T-helper 17 cell (primary cell): ENCODE data around the gene SKI. TPM values are rescaled to one million over a fixed set of nuclear protein-coding genes. Genes with fewer than 3 reads are reported as not detected.

Experiments used
- ATAC-seq: fragments of 150-1000 bp; cut with Tn5 transposase; 2 replicates; pipeline ENCODE4 v1.10.0; 2021; ENCODE audit warnings: mild to moderate bottlenecking, moderate library complexity
- DNase-seq, 3 donors: peaks; one replicate each; pipeline versions ENCODE4 v3.0.0 to v3.0.0-alpha.2; 2020 to 2021
- H3K9me3 ChIP-seq: one replicate; pipeline ENCODE4 v1.7.0; 2013; ENCODE audit warnings: low read length, mild to moderate bottlenecking; ENCODE audit not compliant: control insufficient read depth, poor library complexity, severe bottlenecking
- H3K27ac Mint-ChIP-seq: one replicate; pipeline ENCODE4 v1.8.0; 2022; ENCODE audit warnings: mild to moderate bottlenecking, moderate library complexity, mixed read lengths
- H3K27me3 Mint-ChIP-seq: one replicate; pipeline ENCODE4 v1.8.0; 2022; ENCODE audit warnings: mixed read lengths
- H3K36me3 Mint-ChIP-seq: one replicate; pipeline ENCODE4 v1.8.0; 2022; ENCODE audit warnings: low read depth, mixed read lengths
- H3K4me1 Mint-ChIP-seq: one replicate; pipeline ENCODE4 v1.8.0; 2022; ENCODE audit warnings: mild to moderate bottlenecking, mixed read lengths
- H3K4me3 Mint-ChIP-seq: one replicate; pipeline ENCODE4 v1.8.0; 2022; ENCODE audit warnings: mild to moderate bottlenecking, moderate library complexity, mixed read lengths
- total RNA-seq, 4 donors: library from RNA in 2 of 4; stranded (reverse) in 2 of 4; gene quantifications; one replicate each; pipeline ENCODE4 v1.2.3 and lab custom pipeline; 2022 to 2026

SKI gene
- total RNA-seq, 2 donors from 2014 or later = 183 to 215 TPM

DNA sequence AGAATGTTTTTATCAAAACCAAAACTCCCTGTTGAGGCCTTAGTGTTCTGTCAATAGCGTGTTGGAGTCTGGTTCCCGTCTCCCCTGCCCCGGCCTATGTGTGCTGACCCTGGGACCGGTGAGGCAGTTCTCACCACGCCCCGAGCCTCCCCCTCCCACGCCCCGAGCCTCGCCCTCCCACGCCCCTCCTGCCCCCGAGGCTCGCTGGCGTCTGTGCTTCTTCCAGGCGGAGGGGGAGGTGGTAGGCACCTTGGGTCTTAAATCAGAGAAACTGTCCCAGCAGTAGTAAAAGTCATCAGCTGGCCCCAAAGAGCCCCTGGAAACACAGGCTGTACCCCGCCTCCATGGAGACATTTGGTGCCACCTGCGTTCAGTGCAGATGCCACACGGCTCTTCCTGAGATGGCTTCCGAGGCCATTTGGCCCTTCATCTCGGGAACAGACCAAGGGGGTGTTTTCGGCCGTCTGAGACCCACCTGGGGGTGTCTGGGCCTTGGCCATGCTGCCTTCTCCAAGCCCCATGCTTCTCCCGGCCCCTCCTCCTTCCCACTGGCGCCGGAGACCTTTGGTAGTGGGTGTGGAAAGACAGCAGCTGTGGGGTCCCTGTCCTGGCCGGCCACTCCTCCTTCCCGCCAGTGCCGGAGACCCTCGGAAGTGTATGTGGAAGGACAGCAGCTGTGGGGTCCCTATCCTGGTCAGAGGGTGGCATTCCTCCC is 44.7 kb downstream of the SKI start:
- Mint-ChIP-seq H3K27me3 (no peaks in the 10 kb centered on the region), H3K27ac (peak overlapping the region; percentile 90), H3K4me1 (peaks cover 53% of the 10 kb centered on the region), H3K4me3 (no peak overlapping the region), H3K36me3 (no peaks in the 10 kb centered on the region)
- H3K9me3 ChIP-seq = no peaks in the 10 kb centered on the region
- DNase-seq = no peak
- no peak for ATAC-seq

DNA sequence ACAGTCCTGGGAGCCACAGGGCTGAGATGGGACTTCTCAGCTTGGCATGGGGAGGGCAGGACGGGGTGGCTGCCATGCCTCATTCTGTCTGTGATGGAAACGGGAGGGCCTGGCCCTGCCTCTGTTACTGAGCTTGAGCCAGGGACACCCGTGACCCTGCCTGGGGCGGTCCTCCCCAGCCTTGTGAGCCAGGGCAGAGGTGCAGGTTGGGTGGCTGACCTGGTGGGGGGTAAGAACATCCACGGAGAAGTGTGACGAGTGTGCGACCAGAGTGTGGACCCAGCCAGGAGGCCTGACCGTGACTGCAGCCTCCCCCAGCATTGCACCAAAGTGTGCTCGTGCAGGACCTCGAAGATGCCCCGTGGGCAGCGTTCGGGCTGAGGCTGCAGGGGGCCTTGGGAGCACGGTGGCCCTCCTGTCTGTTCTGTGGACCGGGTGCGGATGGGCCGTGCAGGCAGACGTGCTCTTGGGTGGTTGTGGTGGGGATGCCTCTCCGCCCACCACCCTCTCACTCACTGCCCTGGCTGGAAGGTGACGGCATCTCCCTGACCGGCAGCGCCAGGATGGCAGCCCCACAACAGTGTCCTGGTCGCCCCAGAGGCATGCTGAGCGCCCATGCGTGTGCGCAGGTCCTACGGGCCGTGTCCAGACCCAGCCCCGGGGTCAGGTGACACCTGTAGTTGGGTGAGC is 45.4 kb downstream of the SKI start:
- no peaks in the 10 kb centered on the region for H3K27me3 Mint-ChIP-seq
- no peak for ATAC-seq

DNA sequence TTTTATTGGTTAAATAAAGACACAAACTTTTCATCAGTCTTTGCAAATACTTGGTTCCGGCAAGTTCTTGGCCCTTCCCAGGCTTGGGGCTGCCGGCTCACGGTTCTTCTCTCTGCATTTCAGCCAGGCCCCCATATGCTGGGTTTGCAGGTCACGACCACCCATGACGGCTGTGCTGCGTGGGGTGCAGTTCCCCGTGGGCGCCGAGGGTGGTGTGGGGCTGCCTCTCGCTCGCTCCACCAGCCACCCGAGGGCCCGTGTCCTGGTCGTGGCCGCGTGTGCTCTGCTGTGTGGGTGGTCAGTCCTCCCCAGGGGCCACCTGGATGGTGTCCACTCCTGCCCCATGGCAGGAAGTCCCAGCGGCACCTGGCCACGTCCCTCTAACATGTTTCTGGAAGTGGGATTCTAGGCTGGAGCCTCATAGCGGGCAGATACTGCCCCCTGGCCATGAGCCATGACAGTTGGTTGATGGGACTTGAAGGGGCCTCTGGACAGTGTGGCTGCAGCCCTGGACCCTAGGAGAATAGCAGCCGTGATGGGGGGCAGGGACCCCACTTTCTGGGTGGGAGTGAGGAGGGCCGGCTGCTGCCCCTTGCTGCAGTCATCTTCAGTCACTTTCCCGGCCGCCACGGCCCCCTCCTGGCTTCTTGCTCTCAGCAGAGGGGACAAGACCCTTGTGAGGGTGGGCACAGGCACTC is 46.3 kb downstream of the SKI start:
- Mint-ChIP-seq H3K27me3 (no peaks in the 10 kb centered on the region), H3K27ac (peak overlapping the region; percentile 90), H3K4me1 (peaks cover 51% of the 10 kb centered on the region), H3K4me3 (peak overlapping the region; percentile 58), H3K36me3 (no peaks in the 10 kb centered on the region)
- no peak for ATAC-seq
- no peaks in the 10 kb centered on the region for H3K9me3 ChIP-seq
- DNase-seq = no peak

More for the DNA sequence above, 45.4 kb downstream of the SKI start:
- Mint-ChIP-seq H3K4me3 (no peak overlapping the region), H3K27ac (peak overlapping the region; percentile 90), H3K4me1 (peaks cover 51% of the 10 kb centered on the region), H3K36me3 (no peaks in the 10 kb centered on the region)
- no peak for DNase-seq
- H3K9me3 ChIP-seq = no peaks in the 10 kb centered on the region

DNA sequence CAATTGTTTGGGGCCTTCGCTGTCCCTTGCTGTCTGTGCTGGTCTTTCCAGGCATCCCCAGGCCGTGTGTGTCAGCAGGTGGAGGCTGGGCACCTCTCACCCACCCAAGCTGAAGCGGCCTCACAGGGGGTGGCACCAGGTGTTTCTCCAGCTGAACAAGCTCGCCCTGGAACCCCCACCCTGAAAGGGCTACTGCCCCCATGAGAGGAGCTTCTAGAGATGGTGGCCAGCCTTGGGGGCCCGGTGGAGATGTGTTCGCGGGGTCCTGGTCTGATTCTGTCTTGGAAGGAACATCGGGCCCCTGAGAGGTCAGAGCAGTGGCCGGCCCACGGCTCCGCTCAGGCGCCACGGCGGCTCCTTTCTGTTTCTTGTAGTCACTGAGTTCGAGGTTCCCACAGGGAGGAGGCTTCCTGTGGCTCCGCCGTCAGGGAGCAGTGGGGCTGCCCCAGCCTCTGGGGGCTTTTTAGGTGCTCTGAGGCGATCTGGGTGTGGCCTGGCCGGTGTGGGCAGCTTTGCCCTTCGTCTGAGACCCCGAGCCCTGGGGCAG is 46.9 kb downstream of the SKI start:
- peak overlapping the region; percentile 90 for H3K27ac Mint-ChIP-seq
- ATAC-seq = no peak
- peaks cover 51% of the 10 kb centered on the region for H3K4me1 Mint-ChIP-seq
- no peak for DNase-seq
- no peaks in the 10 kb centered on the region for H3K9me3 ChIP-seq
- H3K36me3 Mint-ChIP-seq = no peaks in the 10 kb centered on the region
- H3K27me3 Mint-ChIP-seq = no peaks in the 10 kb centered on the region
- H3K4me3 Mint-ChIP-seq = peak overlapping the region; percentile 58

DNA sequence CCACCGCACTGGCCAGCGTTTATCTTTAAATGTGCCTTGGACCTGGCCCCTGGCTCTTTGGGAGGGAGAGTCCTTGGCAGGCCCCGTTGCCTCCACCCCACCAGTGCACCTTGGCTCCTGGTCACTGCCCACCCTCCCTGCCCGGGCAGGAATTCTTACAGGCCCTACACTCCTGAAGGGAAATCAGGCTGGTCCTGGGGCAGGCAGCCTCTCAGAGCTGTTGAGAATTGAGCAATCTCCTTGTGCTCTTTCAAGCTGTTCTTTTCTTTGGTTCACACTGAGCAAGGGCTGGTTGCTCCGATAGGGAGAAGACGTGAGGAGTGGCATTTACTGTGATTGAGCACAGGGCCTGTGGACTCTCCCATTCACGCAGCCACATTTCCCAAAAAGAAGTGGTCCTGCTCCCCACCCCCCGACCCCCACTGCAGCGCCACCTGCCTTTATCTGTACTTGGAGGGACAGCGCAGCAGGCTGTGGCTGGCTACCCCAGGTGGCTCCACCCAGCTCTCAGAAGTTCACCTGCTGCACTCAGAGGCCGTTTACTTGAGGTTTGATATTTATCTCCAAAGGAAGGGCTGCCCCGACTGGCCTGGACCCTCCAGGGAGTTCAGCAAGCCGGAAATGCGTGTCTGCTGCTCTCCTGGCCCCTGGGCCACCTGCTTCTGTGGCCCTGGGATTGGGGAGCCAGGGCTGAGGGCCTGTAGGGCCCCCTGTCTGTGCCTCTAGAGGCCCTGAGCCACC is 47.8 kb downstream of the SKI start:
- ATAC-seq (peak; percentile 8), DNase-seq (no peak)
- peak overlapping the region; percentile 90 for H3K27ac Mint-ChIP-seq
- H3K9me3 ChIP-seq = no peaks in the 10 kb centered on the region
- H3K36me3 Mint-ChIP-seq = no peaks in the 10 kb centered on the region
- peak overlapping the region; percentile 62 for H3K4me3 Mint-ChIP-seq
- peaks cover 50% of the 10 kb centered on the region for H3K4me1 Mint-ChIP-seq
- no peaks in the 10 kb centered on the region for H3K27me3 Mint-ChIP-seq

DNA sequence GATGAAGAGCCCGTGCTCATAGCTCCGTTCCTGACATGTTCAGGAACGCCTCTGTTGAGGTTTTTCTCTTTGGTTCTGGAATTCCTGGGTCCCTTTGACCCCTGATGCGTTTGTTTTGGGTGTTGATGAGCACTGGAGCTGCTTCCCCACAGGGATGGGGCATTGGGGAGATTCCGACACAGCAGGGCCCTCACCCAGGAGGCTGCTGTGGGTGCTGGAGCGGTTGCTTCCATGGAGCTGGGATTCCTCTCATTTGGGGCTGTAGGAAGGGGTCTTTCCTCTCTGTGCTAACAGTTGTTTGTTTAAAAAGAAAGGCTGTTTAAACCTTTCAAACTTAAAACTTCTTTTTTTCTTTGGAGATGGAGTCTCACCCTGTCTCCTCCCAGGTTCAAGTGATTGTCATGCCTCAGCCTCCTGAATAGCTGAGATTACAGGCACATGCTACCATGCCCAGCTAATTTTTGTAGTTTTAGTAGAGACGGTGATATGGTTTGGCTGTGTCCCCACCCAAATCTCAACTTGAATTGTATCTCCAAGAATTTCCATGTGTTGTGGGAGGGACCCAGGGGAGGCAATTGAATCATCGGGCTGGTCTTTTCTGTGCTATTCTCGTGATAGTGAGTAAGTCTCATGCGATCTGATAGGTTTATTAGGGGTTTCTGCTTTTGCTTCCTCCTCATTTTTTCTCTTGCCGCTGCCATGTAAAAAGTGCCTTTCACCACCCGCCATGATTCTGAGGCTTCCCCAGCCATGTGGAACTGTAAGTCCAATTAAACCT is 48.9 kb downstream of the SKI start:
- H3K4me1 Mint-ChIP-seq = peaks cover 45% of the 10 kb centered on the region
- peak overlapping the region; percentile 79 for H3K27ac Mint-ChIP-seq
- no peaks in the 10 kb centered on the region for H3K9me3 ChIP-seq
- H3K4me3 Mint-ChIP-seq = peak overlapping the region; percentile 62
- no peaks in the 10 kb centered on the region for H3K27me3 Mint-ChIP-seq
- no peaks in the 10 kb centered on the region for H3K36me3 Mint-ChIP-seq
- ATAC-seq = no peak
- no peak for DNase-seq

DNA sequence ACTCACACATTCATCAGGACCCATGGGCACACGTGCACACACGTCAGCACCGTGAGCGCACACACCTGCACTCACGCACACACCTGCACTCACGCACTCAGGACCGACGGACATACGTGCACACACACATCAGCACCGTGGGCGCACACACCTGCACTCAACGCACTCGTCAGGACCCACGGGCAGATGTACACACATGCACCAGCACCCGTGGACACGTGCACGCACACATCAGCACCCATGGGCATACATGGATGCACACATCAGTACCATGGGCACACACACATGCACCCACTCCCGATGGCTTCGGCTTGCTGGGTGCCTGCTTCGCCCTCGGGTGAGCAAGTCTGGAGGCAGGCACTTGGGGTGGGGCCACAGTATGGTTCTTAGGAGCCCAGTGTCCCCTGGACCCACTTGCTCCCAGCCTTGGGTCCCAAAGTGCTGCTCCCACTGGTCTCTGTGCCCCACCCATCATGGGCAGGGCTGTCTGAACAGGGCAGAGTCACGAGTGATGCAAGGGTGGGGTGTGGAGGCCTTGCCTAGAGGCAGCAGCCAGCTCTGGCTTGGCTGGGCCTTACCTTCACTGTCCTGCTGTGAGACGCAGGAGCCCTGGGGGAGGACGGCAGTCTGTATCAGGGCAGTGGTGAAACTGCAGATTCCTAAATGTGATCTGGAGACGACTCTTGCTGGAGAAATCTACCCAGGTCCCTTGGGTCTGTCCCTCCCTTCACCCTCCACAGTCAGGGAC is 49.8 kb downstream of the SKI start:
- no peak for DNase-seq
- H3K9me3 ChIP-seq = no peaks in the 10 kb centered on the region
- H3K4me1 Mint-ChIP-seq = peaks cover 43% of the 10 kb centered on the region
- H3K36me3 Mint-ChIP-seq = no peaks in the 10 kb centered on the region
- H3K4me3 Mint-ChIP-seq = peak overlapping the region; percentile 39
- H3K27ac Mint-ChIP-seq = peak overlapping the region; percentile 79
- ATAC-seq = peak; percentile 3
- H3K27me3 Mint-ChIP-seq = no peaks in the 10 kb centered on the region

DNA sequence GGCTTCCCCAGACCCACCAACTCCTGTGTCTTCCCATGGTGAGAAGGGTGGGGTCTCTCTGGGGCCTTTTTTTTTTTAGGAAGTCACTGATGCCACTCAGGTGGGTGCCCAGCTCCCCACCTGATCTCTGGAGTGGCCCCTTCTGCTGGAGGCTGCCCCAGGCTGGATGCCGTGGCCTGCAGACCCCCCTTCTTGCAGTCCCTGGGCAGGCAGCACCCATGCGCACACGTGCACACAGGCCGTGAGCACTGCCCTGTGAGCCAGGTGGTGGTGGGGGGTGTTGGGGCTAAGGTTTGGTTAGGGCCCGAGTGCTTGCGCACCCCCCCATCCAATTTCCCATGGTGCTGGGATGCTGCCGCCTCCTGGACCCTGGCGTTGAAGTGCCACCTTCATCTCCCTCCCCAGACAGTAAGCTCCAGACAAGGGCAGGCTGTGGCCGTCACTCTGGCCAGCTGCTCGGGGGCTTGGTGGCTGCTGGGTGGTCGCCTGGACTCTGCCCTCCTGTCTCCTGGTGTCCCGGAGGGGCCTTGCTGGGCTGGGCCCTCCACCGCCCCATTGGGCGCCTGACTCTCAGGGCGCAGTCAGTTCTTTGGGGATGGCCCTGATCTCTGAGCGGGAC is 50.6 kb downstream of the SKI start:
- Mint-ChIP-seq H3K4me1 (peaks cover 38% of the 10 kb centered on the region), H3K36me3 (no peaks in the 10 kb centered on the region), H3K4me3 (peak overlapping the region; percentile 39), H3K27me3 (no peaks in the 10 kb centered on the region), H3K27ac (peak overlapping the region; percentile 79)
- ATAC-seq (no peak), DNase-seq (no peak)
- H3K9me3 ChIP-seq = no peaks in the 10 kb centered on the region

DNA sequence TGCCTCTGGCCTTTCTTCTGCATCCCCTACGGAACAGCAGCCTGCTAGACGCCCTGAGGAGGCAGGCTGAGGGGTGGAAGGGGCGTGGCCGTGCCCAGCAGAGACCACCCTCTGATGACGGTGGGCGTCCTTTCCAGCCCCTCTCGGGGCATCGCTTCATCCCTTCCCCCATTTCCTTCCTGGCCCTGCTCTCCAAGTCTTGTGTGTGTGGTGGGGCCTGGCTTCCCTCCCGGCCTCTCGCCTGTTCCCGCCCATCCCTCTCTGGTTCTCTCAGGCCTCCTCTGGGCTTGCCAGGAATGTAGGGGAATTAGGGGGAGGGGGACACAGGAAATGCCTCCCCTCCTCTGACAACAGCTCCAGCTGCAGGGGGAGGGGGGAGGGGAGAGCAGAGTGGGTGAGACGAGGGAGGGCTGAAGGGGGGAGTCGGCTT is 51.1 kb downstream of the SKI start:
- no peaks in the 10 kb centered on the region for H3K36me3 Mint-ChIP-seq
- H3K4me3 Mint-ChIP-seq = peak overlapping the region; percentile 28
- H3K4me1 Mint-ChIP-seq = peaks cover 38% of the 10 kb centered on the region
- H3K27me3 Mint-ChIP-seq = no peaks in the 10 kb centered on the region
- peak overlapping the region; percentile 79 for H3K27ac Mint-ChIP-seq
- H3K9me3 ChIP-seq = no peaks in the 10 kb centered on the region
- ATAC-seq (no peak), DNase-seq (no peak)

DNA sequence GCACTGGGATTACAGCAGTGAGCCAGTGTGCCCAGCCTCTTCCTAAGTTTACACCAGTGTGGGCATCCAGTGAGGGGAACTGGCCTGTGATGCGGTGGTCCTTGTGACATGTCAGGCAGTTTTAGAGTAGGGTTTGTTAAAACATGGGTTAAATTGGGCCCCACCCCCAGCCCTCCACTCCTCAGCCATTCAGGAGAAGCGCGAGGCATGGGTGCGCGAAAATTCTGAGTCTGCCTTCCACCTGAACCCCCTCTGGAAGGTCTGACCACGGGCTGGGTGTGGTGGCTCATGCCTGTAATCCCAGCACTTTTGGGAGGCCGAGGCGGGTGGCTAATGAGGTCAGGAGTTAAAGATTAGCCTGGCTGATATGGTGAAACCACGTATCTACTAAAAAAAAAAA is 51.7 kb downstream of the SKI start:
- no peaks in the 10 kb centered on the region for H3K27me3 Mint-ChIP-seq
- H3K4me1 Mint-ChIP-seq = peaks cover 33% of the 10 kb centered on the region
- ATAC-seq (no peak), DNase-seq (no peak)
- H3K4me3 Mint-ChIP-seq = peak overlapping the region; percentile 28
- H3K27ac Mint-ChIP-seq = peak overlapping the region; percentile 79
- no peaks in the 10 kb centered on the region for H3K9me3 ChIP-seq
- no peaks in the 10 kb centered on the region for H3K36me3 Mint-ChIP-seq

DNA sequence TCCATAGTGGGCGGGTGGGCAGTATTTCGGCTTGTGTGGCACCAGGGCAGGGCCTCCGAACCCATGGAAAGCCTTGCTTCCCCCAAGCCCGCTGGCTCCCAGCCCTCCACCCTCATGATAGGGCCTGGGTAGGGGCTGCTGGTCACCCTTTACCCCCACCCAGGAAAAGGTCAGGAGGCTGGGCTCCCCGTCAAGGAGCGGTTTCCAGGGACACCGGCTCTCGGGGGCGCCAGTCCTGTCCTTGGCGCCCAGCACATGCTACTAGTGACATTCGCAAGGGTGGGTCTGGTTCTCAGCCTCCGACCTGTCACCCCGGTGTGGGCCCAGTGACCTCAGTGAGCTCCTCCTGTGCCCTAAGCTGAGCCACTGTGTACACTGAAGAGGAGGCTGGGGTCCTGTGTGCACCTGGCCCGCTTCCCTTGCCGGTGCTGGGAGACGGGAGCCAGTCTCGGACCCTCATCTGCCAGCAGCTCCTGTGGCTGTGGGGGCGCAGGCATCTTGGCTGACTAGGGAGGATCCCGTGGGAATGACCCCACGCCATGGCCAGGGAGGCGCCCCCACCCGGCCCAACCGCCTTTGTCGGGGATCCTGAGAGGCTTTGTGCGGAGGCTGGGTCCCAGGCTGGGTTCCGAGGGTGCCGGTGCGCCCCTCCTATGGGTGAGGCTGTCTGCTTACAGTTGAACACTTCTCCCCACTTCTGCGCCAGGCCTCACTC is 54.6 kb downstream of the SKI start:
- DNase-seq = no peak
- Mint-ChIP-seq H3K27me3 (no peaks in the 10 kb centered on the region), H3K36me3 (no peaks in the 10 kb centered on the region), H3K27ac (no peak overlapping the region), H3K4me3 (peak overlapping the region; percentile 47), H3K4me1 (peaks cover 19% of the 10 kb centered on the region)
- no peaks in the 10 kb centered on the region for H3K9me3 ChIP-seq
- no peak for ATAC-seq
